GM19324 (cell line): Measurements from ENCODE around the gene ANTXR1.

Experiments used
- ATAC-seq: cut with Tn5 transposase; IDR thresholded peaks from one replicate; pipeline ENCODE4 v1.9.1; 2021; ENCODE audit warnings: mild to moderate bottlenecking, moderate library complexity; ENCODE audit not compliant: unreplicated experiment, low FRiP score

The ANTXR1 gene

DNA sequence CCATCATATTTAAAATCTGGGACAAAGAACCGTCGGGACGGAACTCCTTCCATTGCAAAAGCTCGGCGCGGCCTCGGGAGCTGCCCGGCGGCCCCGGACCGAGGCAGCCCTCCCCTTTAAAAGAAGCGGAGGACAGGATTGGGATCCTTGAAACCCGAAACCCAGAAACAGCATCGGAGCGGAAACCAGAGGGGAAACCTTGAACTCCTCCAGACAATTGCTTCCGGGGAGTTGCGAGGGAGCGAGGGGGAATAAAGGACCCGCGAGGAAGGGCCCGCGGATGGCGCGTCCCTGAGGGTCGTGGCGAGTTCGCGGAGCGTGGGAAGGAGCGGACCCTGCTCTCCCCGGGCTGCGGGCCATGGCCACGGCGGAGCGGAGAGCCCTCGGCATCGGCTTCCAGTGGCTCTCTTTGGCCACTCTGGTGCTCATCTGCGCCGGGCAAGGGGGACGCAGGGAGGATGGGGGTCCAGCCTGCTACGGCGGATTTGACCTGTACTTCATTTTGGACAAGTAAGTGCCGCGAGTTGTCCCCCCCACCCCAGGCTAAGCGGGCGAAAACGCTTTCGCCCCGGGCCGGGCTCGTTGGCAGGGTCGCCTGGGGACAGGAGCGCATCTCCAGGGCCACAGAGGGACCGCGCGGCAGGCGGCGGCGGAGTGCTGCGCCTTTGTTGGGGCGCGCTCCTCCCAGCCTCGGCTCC is at the start of gene ANTXR1:
Gene ANTXR1 (plus strand): TSS at position 38 of the 698 bp plus-strand sequence. CDS start 321 bp downstream, at position 359.
- ATAC-seq: no peak

GRCh38 chr2:68964282-68964681 is 48.7 kb upstream of the ANTXR1 start:
- no peak for ATAC-seq

DNA sequence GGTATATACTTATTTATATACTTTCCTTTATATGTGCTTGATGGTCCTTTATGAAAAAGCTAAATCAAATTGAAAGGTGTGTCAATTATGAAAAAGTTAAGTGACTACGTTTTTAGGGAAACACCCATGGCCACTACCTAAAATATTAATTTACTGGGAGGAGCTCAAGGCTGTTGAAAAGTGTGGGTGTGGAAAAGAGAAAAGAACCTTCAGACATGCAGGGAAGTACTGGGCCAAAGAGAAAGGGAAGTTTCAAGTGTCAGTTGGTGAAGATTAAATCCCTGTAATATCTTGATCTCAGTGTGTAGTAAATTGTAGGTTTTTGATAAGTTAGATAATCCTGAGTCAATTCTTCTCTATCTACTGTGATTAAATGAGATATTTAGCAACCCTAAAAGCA is 44.8 kb upstream of the ANTXR1 start:
- ATAC-seq: no peak

DNA sequence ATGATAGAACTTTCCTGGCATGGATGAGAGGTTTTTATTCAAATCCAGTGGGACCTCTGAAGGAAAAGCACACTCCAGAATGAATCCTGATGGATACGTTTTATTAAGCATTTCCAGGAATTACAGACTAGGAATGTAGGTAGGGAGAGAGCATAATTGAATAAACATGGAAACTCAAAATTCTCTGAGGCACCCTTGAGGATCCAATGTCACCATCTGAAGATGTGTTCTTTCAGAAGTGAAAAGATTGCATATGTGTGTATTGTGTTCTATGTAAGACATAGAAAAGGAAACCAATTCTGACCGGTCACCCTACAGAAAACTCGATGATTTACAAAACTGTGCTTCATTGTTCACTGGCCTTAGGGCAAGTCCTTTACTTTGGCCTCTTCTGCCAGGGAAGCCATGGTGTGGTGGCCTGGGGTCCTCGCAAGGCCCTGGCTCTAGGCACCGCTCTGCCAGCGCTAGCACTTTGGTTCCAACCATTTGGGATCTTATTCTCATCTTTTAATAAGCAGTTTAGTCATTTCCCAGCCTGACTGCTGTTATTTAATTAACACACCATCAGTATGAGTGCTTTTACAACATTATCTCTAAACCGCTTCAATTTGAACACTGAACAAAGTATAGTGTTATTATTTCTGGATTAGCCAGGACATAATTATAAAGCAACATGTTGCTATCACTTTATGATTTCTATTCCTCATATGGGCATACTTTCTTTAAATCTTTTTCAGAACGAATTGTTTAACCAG is 43.1 kb upstream of the ANTXR1 start:
- ATAC-seq: no peak

DNA sequence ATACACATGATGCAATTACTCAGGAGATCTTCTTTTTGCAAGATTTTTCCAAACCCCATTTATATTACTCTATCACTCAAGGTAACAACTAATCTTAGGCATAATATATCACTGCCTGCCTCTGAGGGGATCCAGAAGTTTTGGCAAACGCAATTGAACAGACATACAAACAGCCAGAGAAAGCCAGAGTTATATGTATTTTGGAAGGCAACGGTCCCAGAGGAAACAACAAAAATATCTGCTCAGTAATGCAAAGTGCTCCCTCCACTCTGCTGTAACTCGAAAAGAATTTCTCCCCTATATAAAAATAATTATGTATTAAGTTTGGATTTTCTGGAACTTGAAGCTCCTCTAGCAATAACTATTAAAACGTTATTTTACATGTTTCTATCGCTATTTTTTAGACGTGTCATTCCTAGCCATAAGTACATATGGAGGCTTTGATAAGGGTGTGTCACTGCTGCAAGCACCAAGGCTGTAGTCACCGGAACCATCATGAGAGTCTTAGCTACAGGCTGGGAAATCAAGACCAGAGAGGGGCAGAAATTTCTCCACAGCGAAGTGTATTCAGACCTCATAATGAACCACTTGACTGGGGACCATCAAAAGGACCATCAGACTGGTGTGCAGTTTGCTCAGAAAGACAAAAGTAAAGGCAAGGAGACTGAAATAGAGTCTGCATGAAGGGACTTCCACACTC is 42.3 kb upstream of the ANTXR1 start:
- no peak for ATAC-seq

DNA sequence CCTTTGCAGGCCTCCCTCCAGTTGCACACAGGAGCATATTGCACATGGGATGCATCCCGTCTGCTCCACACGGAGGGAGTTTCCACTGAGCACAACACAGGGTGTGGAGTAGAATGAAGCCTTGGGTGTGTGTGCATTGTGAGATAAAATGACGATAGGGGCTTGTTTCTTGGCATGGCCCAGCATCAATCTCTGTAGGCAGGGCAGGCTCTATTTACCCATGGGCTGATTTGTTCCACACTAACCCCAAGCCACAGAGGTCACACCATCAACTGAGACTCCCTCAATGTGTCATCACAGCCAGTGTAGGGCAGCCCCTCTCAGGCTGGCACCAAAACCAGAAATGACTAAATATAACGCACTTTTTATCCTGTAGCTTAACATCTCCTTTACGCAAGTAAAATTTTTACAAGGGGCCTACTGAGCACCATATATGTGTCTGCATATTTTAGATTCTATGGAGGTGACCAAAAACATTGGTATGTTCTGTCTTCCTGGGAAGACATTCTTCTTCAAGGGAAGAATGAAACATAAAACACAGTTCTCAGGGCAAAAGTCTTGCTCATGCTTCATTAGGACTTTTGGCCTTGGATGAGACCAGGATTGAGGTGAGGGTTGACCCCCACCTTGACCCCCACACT is 41.3 kb upstream of the ANTXR1 start:
- no peak for ATAC-seq

DNA sequence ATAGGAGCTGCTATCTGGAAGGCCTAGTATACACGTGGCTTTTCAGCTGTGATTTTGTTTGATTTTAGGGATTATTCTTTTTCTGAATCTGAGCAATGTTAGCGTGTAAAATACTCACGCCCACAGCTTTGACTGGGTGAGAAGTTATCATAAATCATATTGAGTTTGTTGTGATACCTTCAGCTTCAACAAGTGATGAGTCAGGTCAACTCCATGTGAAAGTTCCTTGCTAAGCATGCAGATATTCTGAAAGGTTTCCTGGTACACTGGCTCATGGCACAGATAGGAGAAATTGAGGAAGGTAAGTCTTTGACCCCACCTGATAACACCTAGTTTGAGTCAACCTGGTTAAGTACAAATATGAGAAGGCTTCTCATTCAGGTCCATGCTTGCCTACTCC is 38.7 kb upstream of the ANTXR1 start, which contains the start of gene GKN1:
Gene GKN1 (plus strand): TSS at position 386 of the 400 bp plus-strand sequence. CDS start 42 bp downstream, outside the sequence.
- ATAC-seq: no peak

DNA sequence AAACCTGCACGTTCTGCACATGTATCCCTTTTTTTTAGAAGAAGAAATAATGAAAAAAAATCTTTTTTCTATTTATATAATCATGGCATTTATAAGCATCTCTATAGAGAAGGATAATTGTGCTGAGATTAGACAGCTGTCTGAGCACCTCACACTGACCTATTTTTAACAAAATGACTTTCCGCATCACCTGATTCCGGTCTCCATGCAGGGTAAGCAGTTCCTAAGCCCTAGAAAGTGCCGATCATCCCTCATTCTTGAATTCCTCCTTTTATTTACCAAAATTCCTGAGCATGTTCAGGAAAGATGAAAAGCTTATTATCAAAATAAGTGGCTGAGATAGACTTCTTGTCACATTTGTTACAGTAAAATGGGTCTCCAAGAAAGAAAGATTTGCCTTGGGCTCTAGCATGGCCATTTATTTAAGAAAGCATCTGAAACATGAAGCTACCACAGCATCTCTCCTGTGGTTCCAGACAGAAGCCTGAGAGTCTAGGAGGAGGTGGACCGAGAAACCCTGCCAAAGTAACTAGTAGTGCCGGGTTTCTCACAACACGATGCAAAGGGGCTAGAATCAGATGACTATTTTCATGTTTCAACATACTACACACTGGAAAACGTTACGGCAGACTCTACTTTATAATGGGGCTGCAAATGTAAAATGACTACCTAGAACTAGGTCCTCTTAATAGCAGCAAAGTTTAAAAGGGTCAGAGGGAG is 37.9 kb upstream of the ANTXR1 start:
- ATAC-seq: no peak

DNA sequence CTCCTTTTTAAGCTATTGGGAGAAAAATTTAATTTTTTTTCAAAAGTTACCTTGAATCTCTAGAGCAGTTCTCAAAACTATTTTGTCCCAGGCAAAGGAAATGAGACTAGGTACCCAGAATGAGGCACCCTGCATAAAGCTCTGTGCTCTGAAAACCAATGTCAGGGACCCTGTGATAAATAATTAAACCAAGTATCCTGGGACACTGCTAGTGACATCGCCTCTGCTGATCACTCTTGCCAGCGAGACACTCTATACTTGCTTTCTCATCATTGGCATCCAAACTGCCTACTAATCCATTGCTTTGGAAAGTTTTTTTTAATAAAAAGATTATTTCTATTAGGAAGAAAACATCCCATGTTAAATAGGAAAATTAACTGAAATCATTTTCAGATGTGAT is 37.1 kb upstream of the ANTXR1 start:
- ATAC-seq: no peak

DNA sequence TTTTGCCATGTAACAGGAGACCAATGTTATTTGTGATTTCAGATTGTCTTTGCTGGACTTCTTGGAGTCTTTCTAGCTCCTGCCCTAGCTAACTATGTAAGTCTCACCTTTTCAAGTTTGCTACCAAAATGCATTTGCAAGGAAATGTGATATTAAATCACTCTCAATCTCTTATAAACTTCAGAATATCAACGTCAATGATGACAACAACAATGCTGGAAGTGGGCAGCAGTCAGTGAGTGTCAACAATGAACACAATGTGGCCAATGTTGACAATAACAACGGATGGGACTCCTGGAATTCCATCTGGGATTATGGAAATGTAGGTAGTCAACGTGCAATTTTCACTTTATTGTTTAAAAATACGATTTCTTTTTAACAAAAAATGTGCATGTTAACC is 35.5 kb upstream of the ANTXR1 start:
- no peak for ATAC-seq

GRCh38 chr2:68978098-68978497 is 34.9 kb upstream of the ANTXR1 start:
- ATAC-seq: no peak

DNA sequence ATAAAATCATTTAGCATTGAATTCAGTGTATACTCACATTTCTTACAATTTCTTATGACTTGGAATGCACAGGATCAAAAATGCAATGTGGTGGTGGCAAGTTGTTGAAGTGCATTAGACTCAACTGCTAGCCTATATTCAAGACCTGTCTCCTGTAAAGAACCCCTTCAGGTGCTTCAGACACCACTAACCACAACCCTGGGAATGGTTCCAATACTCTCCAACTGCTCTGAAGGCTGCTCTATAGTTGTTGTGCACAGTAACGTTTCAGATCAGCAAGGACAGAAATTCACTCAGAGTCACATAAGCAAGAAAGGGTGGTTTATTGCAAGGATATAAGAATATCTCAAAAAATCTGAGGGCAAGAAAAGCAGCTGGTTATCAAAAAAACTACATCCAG is 32.0 kb upstream of the ANTXR1 start:
- no peak for ATAC-seq

GRCh38 chr2:68987021-68987503 is 25.9 kb upstream of the ANTXR1 start:
- ATAC-seq: no peak

DNA sequence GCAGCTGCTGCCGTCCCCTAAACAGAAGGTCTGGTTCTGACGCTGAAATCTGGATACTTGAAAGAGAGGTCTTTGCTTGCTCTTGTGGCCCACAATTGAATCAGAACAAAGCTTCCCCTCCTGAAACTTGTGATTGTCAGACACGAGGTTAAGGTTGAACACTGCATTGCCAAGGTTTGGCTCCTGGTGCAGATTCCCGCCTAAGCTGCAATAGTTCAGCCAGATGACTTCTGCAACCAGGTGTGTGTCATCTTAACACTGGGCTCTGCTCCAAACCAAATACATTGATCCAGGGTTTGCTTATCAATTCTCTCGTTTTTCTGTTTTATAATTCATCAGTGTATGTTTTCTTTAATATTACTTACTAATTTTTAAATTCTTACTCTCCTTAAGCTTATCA is 23.9 kb upstream of the ANTXR1 start:
- no peak for ATAC-seq

DNA sequence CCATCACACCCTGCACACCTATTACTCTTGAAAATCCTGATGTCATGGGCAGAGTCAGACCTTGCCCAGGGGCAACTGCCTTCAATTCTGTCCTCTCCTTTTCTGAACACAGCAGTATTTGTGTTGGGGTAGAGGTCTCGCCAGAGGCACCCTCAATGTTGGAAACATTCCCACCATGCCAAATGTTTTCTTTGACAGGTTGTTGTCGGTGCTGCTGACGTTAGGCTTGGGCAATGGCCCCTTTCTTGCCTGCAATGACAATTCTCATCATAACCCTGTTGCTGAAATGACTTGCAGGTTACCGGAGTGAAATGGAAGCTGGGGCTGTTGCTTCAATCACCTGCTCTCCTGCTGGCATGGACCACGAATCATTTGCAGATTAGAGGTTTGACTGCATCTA is 20.6 kb upstream of the ANTXR1 start:
- ATAC-seq: no peak

DNA sequence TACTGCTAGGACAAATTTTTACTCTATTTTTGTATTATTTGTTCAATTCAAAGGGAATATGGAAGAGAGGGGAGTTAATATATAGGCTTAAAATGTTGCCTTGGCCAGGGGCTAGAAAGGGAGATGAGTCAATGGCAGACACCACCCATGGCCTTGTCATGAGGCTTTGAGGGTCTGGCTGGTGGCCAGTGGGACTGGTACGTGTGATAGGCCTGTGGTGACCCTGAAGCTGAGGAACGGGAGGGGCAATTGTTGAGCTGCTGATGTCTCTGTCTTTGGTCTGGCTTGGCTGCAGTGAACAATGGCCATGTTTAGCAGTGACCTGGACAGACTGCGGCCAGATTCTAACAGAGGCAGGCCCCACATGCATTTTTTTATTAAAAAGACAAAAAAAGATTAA is 20.0 kb upstream of the ANTXR1 start:
- ATAC-seq: no peak

GRCh38 chr2:68993660-68994059 is 19.3 kb upstream of the ANTXR1 start:
- ATAC-seq: no peak

- ATAC-seq: no peak
Observed at GRCh38 chr2:68994864-68995263, 18.1 kb upstream of the ANTXR1 start.

- ATAC-seq: no peak
Observed at GRCh38 chr2:68995916-68996315, 17.1 kb upstream of the ANTXR1 start.

DNA sequence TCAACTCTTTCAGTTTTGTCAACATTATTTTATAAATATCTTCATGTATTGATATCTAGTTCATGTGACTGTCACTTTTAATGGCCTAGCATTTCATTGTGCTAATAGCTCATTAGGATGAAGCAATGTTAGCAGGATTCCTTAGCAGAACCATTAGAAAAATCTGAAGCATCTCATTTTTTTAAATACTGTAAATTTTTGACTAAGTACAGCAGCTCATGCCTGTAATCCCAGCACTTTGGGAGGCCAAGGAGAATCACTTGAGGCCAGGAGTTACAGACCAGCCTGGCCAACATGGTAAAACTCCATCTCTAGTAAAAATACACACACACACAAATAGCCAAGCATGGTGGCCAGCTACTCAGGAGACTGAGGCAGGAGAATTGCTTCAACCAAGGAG is 15.6 kb upstream of the ANTXR1 start:
- ATAC-seq: no peak
